DMS79 treated with DMSO at 0.1 percent for 48 hours (cell line): Measurements from ENCODE around the gene SERPIND1.

ENCODE experiments used
- DNase-seq: peaks from one replicate; lab custom pipeline; 2025; lab: John Stamatoyannopoulos, UW

SERPIND1 gene

DNA sequence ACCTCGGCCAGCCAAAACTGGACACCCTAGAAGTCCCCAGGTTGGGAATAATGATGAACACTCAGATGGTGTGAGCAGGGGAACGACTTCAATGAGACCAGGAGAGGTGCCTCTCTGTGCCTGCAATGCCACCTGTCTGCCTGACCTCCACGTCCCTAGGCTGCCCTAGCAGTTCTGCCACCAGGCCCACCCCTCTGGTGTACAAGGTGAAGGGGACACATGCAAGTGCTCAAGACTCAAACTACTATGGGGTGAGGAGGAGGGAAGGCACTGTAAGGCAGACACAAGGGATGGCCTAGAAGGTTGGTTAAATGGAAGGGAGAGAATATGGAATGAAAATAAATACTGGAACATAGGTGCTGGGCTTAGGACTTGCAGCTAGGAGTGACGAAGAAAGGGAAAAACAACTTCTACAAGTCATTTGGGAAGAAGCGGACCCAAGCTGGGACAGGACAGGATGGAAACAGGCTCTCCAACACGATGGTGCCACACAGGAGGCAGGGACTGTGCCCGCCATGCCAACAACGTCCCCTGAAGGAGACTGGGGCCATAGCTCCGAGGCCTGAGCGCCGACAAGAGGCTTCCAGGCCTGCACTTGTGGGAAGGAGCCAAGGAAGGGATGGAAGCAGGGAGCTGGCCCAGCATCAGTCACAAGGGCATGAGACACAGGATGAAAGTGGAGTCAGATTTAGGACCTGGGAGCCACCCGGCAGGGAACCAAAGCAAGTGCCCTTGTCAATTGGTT, 18.5 kb downstream of the SERPIND1 start:
- DNase-seq = no peak

DNA sequence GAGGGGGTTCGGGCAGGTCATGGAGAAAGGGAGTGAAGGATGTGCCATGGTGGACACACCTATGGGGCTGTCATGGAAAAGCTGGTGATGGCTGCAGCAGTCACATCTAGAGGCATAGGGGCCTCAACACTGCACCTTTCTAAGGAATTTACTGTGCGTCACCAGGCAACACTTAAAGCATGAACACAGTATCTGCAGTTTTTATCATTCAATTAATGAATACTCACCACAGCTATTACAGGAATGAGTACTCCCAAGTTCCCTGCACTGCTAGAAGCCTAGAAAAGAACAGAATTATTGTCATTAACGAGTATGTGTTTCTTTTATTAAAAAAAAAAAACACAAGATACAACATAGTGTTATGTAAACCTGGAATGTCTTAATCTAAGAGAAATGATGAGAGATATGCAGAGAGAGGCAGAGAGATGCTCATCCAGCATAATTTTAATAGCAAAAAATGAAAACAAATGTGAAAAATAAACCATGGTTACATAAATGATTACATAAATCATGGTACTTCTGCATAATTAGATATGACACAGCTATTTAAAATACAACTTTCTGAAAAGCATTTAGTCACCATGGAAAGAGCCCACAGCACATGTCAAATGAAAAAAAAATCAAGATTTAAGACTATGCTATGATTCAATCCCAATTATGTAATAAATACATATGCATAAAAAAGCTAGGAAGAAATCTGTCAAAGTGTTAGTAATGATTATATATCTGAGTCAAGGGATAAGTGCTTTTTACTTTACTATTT, 19.2 kb downstream of the SERPIND1 start:
- no peak for DNase-seq

DNA sequence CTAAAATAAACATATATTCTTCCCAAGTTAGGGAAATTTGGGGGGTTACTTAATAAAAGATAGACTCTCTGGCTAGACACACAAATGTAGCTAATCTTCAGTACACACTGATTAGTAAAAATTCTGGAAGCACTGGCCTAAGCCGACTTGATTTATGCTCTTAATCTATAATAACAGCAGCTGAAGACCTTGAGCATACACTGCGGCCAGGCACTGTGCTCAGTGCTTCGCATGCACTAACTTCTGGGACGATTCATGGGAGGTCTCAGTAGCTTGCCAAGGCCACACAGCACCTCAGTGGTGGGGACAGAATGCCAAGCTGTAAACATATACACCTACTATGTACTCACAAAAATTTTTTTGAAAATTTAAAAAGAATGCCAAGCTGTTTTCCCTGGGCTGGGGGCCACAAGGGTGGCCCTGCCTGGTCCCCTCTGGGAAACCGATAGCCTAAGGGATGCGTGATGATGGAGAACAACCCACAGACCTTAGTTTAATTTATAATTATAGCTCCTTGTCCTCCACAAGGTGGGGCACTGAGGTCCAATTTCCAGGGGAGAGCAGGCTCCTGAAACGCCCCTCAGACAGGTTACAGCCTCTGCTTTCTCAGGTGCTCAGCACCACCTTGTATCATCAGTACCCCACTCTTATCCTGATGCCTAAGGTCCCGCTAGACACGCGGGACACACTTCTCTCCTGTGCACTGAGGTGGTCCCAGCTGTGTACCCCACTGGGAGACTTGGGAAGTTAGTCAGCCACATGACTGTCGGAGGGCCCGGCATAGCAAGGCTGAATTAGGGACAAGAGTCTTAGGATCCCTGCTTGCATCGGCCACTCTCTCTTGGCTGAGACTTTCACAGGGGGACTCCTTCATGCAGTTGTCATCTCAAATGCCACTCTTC, 20.1 kb downstream of the SERPIND1 start:
- no peak for DNase-seq

DNA sequence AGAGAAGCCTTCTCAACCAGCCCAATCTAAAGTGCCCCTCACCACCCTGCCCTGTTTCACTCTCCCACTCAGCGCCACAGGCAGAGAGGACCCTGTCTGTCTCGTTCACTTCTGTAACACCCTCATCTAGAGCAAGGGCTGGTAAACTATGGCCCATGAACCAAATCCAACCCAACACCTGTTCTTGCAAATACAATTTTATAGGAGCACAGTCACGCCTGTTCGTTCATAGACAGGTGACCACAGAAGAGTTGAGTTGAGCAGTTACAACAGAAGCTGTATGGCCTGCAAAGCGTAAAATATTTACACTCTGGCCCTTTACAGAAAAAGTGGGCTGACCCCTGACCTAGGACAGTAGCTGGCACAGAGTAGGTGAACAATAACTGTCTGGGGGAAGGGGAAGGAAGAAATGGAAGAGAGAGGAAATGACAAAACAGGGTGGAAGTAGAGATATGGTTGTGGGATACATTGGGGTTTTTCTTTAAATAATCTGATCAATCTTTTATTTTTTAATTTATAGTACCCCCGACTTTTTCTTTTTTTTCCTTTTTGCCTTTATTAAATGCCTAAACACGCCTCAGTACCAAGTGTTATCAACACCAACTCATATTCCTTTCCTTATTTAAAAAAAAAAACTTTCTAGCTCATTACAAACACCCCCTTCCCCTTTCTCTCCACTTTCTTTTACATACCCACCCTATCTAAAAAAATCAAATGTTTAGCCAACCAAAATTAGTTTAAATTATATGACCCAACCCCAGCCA, 20.9 kb downstream of the SERPIND1 start:
- DNase-seq = no peak

DNA sequence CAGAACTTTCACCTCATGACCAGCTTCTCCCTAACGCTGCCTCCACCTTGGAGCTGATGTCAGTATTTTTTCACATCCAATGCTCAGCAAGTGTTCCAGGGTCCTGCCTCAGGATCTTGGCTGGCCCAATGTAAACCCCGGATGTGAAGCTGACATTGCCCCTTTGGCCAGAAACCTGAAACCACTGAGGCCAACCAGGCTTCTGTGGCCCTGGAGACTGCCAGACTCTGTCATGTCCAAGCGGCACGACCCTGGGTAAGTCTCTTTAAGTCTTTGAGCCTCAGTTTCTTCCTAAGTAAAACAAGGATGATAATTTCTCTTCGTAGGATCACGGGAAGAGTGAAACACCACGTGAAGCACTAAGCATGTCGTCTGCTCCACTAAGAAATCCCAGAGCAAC, 22.8 kb downstream of the SERPIND1 start:
- DNase-seq = no peak

DNA sequence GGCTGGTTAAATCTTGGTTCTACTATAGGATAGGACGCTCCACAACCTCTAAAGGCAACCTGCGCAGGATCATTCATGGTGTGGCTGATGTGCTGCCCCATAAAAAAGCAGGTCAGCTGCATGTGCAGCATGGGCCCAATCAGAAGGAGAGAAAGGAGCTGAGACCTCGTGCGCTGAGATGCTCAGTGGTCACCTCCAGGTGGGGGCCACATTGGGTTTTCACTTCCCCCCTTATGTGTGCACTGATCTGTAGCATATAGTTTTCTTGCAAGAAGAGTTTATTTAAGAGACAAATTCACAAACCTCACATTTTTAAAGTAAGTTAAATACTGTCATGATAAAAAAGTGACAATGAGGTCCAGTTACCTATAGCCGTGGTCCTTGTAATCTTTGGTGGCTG, 24.3 kb downstream of the SERPIND1 start:
- no peak for DNase-seq

DNA sequence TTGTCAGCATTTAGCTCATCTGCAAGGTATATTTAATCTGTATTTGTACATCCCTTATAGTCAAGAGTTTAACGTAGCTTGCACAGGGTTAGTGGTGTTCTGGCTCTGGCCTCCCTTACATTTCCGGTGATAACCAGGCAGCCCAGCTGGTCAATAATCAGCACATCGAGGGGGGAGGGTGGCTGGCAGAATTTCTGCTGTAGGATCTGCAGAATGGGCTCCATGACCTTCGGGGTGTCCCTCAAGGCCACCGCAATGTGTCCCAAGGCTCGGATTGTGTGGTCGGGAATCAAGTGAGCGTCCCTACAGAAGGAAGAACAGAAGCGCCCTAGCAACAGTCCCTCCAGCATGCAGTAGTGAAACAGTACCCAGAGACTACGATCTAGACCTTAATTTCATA, 25.1 kb downstream of the SERPIND1 start:
- no peak for DNase-seq

DNA sequence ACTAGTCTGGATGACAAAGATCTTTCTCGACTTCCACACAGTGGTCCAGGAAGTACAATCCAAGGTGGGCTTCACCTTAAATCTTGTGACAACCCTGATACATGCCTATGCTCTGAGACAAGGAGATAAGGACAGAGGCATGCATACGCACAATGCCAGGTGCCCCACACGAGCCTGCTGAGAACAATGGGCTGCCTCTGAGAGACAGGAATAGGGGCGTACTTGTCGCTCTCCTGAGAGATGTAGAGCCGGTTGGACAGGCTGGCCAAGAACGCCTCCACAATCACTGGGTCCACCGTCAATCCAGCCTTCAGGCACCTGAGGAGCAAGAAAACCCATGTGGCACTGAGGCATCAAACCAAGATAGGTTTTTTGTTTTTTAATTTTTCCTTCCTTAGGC, 25.5 kb downstream of the SERPIND1 start:
- DNase-seq = no peak

DNA sequence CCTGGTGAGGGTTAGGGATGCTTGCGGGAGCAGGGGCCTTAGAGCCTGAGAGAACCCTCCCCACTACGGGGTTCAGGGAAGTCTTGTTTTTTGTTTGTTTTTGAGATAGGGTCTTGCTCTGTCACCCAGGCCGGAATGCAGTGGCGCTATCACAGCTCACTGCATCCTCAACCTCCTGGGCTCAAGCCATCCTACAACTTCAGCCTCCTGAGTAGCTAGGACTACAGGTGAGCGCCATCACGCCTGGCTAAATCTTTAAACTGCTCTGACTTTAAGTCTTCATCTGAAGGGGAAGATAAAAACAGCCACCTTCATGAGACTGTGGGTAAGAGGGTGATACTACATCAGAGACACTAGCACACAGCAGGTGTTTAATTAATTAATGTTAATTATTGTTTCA, 28.5 kb downstream of the SERPIND1 start:
- no peak for DNase-seq

DNA sequence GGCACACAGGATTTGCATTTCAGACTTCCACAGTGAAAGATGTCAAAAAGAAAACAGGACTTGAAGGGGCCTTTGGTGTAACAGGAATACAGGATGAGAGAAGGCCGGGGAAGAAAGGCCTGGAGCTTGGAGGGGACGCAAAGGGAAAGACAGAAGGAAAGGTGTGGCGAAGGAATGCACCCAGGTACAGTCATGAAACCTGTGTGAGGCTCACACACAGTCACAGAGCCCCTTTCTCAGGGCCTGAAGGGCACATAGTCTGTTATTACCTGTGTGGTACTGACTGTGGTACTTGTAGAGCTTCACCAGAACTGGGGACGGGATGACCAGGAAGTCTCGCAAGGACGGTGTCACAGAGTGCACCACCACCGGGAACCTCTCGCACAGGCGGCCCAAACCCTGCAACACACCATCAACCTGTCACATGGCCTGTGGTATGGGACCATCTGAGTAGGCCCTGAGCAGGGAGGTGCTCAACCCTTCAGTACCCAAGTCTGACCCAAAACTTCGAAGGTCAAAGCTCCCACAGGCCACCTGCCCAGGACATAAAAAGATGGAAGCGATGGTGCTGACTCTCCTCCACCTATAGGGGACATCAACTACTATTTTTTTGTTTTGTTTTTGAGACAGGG, 29.1 kb downstream of the SERPIND1 start:
- DNase-seq = no peak

DNA sequence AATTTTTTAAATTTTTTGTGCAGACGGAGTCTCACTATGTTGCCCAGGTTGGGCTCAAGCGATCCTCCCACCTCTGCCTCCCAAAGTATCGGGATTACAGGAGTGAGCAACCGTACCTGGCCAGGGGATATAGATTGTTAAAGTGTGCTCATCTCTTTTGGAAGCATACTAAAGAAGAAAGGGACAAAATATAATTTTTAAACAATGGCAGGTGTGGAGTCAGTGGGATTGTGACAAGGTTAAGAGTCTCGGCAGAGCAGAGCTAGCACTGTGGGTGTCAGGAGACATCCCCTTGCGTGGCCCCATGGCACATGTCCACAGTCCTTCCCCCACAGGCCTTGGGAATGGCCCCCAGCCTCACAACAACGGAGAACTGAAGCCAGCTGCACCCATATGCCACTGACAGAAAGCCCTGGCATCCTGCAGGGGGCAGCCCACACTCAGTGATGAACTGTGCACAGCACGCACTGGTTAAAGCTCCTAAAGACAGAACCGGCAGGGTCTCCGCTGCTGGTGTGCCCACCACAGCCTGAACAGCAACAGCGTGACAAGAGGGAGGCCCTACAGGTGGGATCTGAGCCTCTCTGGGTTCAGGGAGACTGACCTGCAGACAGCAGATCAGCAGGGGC, 29.9 kb downstream of the SERPIND1 start:
- DNase-seq = no peak

DNA sequence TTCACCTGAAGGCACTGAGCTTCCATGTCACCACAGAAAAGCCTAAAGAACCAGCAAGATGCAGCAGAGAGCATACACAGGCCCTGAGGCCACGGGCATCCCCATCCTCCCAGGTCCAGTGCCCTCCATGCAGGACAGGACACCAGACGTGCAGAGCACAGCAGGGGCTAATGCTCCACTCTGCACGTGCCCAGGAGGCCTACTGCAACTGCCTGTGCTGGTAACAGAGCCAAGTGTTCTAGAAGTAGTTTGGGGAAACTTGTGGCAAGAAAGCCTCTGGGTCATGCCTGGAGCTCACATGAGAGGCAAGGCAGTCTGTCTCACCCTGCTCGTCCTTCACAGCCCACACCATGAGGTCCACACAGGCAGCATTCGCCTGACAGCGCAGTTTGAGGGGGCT, 30.7 kb downstream of the SERPIND1 start:
- no peak for DNase-seq

DNA sequence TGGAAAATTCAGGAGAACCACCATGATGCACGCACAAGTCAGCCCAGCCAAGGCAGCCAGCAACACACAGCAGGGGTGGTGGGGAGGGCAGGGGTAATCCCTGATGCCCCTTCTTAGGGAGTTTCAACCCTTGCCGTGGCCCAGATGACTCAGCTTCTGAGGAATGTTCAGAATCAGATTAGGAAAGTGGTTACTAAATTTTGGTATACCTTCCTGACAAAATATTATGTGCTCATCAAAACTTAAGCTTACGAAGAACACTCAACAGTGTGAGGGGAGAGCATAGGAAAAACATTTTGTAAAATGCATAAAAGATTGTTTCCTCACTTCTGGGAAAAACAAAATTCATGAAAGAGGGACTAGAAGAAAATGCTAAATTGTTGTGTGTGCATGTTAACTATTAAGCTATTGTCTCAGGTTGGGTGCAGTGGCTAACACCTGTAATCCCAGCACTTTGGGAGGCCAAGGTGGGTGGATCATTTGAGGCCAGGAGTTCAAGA, 32.1 kb downstream of the SERPIND1 start:
- DNase-seq = no peak

DNA sequence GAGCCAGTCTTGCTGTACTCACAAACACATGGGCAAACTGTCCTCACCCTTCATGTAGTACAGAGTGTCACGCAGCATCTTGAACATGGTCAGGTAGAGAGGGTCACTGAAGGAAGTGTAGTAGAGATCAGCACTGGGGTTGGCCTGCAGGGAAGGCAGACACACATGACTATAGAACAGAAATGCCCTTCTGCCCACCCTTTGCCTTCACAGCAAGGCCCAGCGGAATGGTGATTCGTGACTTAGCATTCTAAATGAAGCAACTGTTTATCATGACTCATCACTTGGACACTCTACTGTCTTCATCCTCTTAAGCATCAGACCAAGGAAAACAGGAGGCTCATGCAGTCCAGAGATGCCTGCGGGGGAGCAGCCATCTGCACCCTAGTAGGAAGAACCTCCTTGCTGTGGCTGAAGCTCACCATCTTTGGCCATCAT, 33.4 kb downstream of the SERPIND1 start:
- DNase-seq = no peak

DNA sequence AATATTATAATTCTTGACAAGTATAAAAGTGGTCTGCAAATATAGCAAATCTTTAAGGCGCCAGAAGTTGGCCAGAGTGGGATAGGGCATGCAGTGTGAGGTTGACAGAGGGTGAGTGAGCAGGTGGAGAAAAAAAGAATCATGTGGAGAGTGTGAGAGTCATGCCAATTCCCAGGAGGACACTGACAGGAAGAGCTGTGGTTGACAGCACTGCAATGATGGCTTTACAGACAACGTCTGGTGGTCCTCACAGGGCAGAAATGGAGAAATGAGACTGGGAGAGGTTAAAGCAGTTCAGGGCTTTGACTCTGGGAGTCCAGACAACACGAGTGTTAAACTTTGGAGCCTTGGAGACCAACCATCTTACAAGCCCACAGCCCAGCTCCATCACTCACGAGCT, 34.9 kb downstream of the SERPIND1 start:
- DNase-seq = no peak

DNA sequence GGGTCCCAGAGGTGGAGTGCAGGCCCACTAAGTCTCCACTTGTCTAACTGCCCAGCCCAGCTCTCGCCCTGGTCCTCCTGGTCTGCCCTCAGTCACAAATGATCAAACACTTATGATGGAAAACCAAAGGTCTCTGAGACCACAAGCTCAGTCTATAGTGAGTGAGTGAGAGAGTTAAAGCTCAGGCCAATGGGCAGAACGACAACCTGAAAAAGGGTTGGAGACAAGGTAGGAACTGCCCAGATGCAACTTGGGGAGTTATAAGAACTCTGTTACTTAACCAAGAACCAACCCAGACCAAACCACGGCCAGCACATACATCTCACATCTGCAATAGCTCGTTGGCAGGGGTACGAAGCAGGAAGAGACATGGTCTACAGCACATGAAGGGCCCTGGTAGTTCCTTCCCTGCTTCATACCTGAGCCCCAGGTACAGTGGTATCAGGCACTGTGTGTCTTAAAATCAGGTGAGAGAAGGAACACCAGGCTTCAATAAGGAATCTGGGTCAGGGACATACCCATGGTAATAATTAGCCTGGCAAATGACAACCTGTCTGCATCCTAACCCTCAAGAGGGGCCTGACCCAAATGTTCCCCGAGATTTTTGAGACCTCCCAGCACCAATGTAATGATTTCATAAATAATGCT, 35.7 kb downstream of the SERPIND1 start:
- DNase-seq = no peak

DNA sequence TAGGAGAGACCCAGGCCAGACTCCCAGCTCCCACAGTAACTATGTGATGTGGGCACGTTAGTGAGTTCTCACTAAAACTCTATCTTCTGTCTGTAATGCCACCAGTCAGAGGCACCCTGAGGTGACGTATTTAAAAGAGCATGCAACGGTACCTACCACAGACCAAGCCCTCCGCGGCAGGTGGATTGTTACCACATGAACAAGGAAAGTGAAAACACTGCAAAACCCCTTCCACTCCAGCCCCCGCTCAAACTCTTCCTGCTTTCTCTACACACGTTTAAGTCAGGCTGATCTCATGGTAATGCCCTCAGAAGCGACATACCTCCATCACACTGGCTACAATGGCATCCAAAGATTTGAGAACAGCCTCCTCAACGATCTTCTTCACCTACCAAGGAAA, 36.7 kb downstream of the SERPIND1 start:
- no peak for DNase-seq

DNA sequence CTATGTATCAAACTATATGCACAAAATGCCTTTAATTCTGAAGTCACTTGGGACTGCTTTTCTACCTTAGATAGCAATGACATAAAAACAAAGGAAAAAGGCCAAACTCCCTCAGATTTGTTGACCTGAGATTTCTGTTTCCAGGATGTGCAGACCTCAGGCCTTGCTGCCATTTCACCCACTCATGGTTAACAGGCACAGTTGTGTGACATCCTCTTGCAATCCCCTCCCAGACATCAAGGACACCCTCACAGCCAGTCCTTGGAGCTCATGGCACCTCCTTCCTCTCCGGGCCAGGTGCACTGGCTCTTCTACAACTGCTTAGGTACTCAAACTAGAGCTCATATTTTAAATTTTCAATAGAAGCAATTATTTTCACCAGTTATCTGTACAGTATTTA, 37.3 kb downstream of the SERPIND1 start:
- DNase-seq = no peak

DNA sequence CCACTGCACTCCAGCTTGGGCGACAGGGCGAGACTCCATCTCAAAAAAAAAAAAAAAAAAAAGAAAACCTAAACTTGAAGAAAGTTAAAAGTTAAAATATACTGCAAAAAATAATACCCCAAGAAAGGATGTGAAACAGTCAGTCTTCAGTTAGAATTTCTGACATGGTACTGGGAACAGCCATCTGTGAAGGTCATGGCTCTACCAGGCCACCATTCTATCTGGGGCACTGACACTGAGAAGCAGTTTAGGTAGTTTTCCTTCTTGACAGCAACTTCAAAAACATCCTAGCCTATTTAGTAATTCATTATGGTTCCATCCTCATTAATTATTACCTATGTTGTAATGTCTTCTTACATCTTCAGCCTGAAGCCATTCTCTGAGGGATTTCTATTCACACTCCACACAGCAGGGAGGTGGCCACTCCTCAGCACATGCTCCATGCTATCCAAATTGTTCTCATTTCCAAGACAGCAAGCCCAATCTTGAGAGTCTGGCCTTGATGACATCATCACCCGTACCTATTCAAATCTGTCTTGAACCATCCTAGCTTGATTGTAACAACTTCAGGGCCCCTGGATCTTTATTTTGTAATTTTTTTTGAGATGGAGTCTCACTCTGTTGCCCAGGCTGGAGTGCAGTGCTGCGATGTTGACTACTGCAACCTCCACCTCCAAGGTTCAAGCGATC, 38.2 kb downstream of the SERPIND1 start:
- DNase-seq = no peak

DNA sequence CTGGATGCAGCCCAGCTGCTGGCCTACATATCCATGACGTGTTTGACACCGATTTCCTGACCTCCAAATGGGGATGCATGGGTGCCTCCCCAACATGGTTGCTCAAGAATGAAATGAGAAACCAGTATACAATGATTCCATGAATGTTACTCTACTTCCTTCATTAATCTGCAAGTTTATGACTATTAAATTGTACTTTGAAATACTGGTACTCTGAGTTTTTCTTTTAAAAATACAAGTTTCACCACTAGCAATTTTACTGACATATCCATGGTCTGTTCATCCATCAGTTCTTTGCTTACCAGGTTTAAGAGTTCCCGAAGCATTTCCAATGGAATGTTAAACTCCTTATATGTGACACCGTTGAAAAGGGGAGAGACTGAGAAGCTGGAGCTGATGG, 39.1 kb downstream of the SERPIND1 start:
- no peak for DNase-seq
